Endothelial cell (in vitro differentiated cells): ENCODE data around the gene C8G. TPM values are rescaled to one million over a fixed set of nuclear protein-coding genes. Genes with fewer than 3 reads are reported as not detected.

Source experiments
- DNase-seq: peaks from one replicate; pipeline ENCODE4 v3.0.0; 2021; ENCODE audit warnings: low spot score
- H3K27ac Mint-ChIP-seq: one replicate; pipeline ENCODE4 v1.8.0; 2021; ENCODE audit warnings: mixed read lengths, inconsistent platforms; ENCODE audit not compliant: unreplicated experiment
- H3K27me3 Mint-ChIP-seq: one replicate; pipeline ENCODE4 v1.8.0; 2021; ENCODE audit warnings: mild to moderate bottlenecking, moderate library complexity, mixed read lengths, inconsistent platforms; ENCODE audit not compliant: unreplicated experiment
- H3K36me3 Mint-ChIP-seq: one replicate; pipeline ENCODE4 v1.8.0; 2021; ENCODE audit warnings: mild to moderate bottlenecking, low read depth, mixed read lengths, inconsistent platforms; ENCODE audit not compliant: unreplicated experiment
- H3K4me1 Mint-ChIP-seq: one replicate; pipeline ENCODE4 v1.8.0; 2021; ENCODE audit warnings: mild to moderate bottlenecking, mixed read lengths, inconsistent platforms; ENCODE audit not compliant: unreplicated experiment
- H3K4me3 Mint-ChIP-seq: one replicate; pipeline ENCODE4 v1.8.0; 2021; ENCODE audit warnings: mild to moderate bottlenecking, mixed read lengths, inconsistent platforms; ENCODE audit not compliant: unreplicated experiment
- H3K9me3 Mint-ChIP-seq: one replicate; pipeline ENCODE4 v1.8.0; 2021; ENCODE audit warnings: mixed read lengths, inconsistent platforms; ENCODE audit not compliant: unreplicated experiment
- CTCF ChIP-seq: fragments of 200-600 bp; sonication (generic); IDR thresholded peaks from one replicate; pipeline ENCODE4 v1.5.0; 2021; ENCODE audit warnings: antibody characterized with exemption; ENCODE audit not compliant: unreplicated experiment
- total RNA-seq: library from RNA; stranded (reverse); fragmentation: NEBNext Ultra II Directional; extraction: Animal tissue kit (Norgen Biotek cat#: 25700); gene quantifications from one replicate; pipeline ENCODE4 v1.2.1, GENCODE V29; 2021; ENCODE audit not compliant: unreplicated experiment

Gene C8G
- total RNA-seq, 1 donor from 2014 or later = 1.1 TPM

GRCh38 chr9:136954270-136955083 lies 9.4 kb downstream of the C8G start:
- no peak for TF ChIP-seq CTCF
- no peaks in the 10 kb centered on the region for H3K4me1 Mint-ChIP-seq
- no peak overlapping the region for H3K4me3 Mint-ChIP-seq
- no peak overlapping the region for H3K27ac Mint-ChIP-seq
- H3K27me3 Mint-ChIP-seq = peaks cover 7% of the 10 kb centered on the region
- no peaks in the 10 kb centered on the region for H3K9me3 Mint-ChIP-seq
- H3K36me3 Mint-ChIP-seq = no peaks in the 10 kb centered on the region
- DNase-seq = no peak

DNA sequence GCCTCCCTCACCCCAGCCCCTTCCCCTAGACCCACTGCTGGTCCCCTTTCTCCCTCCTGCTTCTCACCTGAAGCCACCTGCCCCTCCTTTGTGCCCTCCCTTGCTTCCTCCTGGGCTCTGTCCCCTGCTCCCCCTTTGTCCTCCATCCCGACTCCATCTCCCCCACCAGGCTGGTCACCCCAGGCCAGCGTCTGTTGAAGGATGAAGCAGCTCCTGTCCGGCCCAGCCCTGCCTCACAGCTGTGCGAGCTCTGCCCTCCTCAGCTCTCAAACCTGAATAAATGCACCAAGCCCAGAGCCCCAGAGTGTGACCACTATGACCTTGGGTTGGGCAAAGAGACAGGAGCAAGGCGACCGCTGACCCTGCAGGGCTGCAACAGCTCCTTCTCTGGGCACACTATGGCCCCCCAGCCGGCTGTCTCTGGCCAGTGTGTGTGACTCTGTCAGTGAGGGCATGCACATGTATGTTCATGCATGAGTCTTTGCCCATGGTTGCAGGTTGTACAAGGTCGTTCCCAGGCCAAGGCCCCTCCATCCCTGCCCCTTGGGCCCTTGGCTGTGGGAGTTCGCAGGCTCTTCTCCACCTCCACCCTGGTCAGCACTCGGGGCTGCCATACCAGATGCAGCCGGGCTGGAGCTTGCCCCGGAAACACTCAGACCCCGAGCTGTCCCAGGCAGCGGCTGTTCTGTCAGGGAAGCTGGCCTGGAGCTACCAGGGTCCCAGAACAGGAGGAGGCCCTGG lies 10.3 kb downstream of the C8G start:
- no peaks in the 10 kb centered on the region for H3K9me3 Mint-ChIP-seq
- H3K4me3 Mint-ChIP-seq = no peak overlapping the region
- no peaks in the 10 kb centered on the region for H3K36me3 Mint-ChIP-seq
- TF ChIP-seq CTCF = no peak
- H3K27ac Mint-ChIP-seq = no peak overlapping the region
- H3K4me1 Mint-ChIP-seq = no peaks in the 10 kb centered on the region
- H3K27me3 Mint-ChIP-seq = peaks cover 7% of the 10 kb centered on the region
- DNase-seq = no peak

DNA sequence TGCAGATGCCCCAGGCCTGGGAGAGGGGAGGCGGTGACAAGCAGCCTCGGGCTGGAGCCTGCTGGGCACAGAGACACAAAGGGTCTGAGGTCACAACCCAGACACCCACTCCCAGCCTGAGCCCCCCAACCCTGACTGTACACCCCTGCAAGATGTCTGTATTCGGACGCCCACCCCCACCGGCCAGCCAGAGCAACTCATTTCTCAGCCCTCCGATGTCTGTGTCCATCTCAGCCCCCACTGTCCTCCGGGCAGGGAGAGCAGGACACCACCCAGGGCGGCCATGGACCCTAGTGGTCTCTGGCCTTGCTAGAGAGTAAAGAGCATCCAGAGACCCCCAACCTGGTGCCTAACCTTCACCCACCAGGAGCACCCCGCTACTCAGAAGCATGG lies 10.9 kb downstream of the C8G start:
- H3K36me3 Mint-ChIP-seq = no peaks in the 10 kb centered on the region
- H3K9me3 Mint-ChIP-seq = no peaks in the 10 kb centered on the region
- H3K4me3 Mint-ChIP-seq = no peak overlapping the region
- H3K27ac Mint-ChIP-seq = no peak overlapping the region
- H3K4me1 Mint-ChIP-seq = no peaks in the 10 kb centered on the region
- peaks cover 7% of the 10 kb centered on the region for H3K27me3 Mint-ChIP-seq
- TF ChIP-seq CTCF = no peak
- no peak for DNase-seq

- H3K4me3 Mint-ChIP-seq = peak overlapping the region; percentile 49
Measured at GRCh38 chr9:136956604-136957003, 11.6 kb downstream of the C8G start.

More at GRCh38 chr9:136956604-136957003, 11.6 kb downstream of the C8G start:
- Mint-ChIP-seq H3K36me3 (no peaks in the 10 kb centered on the region), H3K27ac (no peak overlapping the region), H3K9me3 (no peaks in the 10 kb centered on the region), H3K27me3 (peaks cover 7% of the 10 kb centered on the region), H3K4me1 (no peaks in the 10 kb centered on the region)
- no peak for TF ChIP-seq CTCF
- DNase-seq = no peak
